ENCODE data around the gene GSDMA. TPM values are rescaled to one million over a fixed set of nuclear protein-coding genes. Genes with fewer than 3 reads are reported as not detected.

Gene GSDMA
- total RNA-seq, 1 experiment from 2014 or later = 0.55 TPM

GRCh38 chr17:39996162-39996561, 33.4 kb downstream of the GSDMA start:
- CTCF ChIA-PET = no interaction called here
- H2AFZ ChIP-seq = no peak overlapping the region
- H3K4me3 ChIP-seq = no peak overlapping the region
- H3K9me2 ChIP-seq (ENCODE audit: insufficient read depth) = no peaks in the 10 kb centered on the region
- peaks cover 8% of the 10 kb centered on the region; the same call in 1 of the 2 replicates for H3K36me3 ChIP-seq (ENCODE audit: low read depth)
- H3F3A ChIP-seq (ENCODE audit: insufficient read depth, low read depth) = no peaks in the 10 kb centered on the region; the same call in none of the 2 replicates
- no peaks in the 10 kb centered on the region for H3K9me3 ChIP-seq (ENCODE audit: insufficient read depth, low read depth)
- H3K79me2 ChIP-seq (ENCODE audit: low read depth) = no peaks in the 10 kb centered on the region
- H3K27ac ChIP-seq = no peak overlapping the region
- POLR2A ChIA-PET (ENCODE audit: unreplicated experiment) = interaction anchor here (0.5 kb wide), 1 partner anchor 368 kb away, joined by 4 read pairs; no protein-coding TSS in a partner anchor
- intact Hi-C loops (cut with micrococcal nuclease; ENCODE audit: unreplicated experiment) = no loop called here
- TF ChIP-seq EZH2 (IDR thresholded peaks at IDR 0.05; ENCODE audit: low read depth) (no peak), CTCF (conservative IDR thresholded peaks at IDR 0.05) (no peak)
- no peak overlapping the region for H3K4me2 ChIP-seq
- no peaks in the 10 kb centered on the region for H3K27me3 ChIP-seq (ENCODE audit: insufficient read depth, low read depth)
- DNase-seq = no peak
- BruUV-seq (replicated peaks) = no TSS peak
- H4K20me1 ChIP-seq (ENCODE audit: insufficient read depth) = peaks cover 4% of the 10 kb centered on the region
- H3K4me1 ChIP-seq (replicated peaks; ENCODE audit: insufficient read depth) = no peaks in the 10 kb centered on the region

GRCh38 chr17:39996800-39997199, 34.0 kb downstream of the GSDMA start:
- H4K20me1 ChIP-seq (ENCODE audit: insufficient read depth) = no peaks in the 10 kb centered on the region; the same call in 1 of the 2 replicates
- CTCF ChIA-PET = no interaction called here
- no peaks in the 10 kb centered on the region; the same call in none of the 2 replicates for H3F3A ChIP-seq (ENCODE audit: insufficient read depth, low read depth)
- H3K36me3 ChIP-seq (ENCODE audit: low read depth) = peaks cover 8% of the 10 kb centered on the region; the same call in 1 of the 2 replicates
- H3K4me3 ChIP-seq = no peak overlapping the region
- DNase-seq = no peak
- H3K4me2 ChIP-seq = no peak overlapping the region
- no peaks in the 10 kb centered on the region for H3K27me3 ChIP-seq (ENCODE audit: insufficient read depth, low read depth)
- H3K9me3 ChIP-seq (ENCODE audit: insufficient read depth, low read depth) = no peaks in the 10 kb centered on the region
- intact Hi-C loops (cut with micrococcal nuclease; ENCODE audit: unreplicated experiment) = no loop called here
- BruUV-seq (replicated peaks) = no TSS peak
- no peak overlapping the region for H3K27ac ChIP-seq
- POLR2A ChIA-PET (ENCODE audit: unreplicated experiment) = no interaction called here
- H3K79me2 ChIP-seq (ENCODE audit: low read depth) = no peaks in the 10 kb centered on the region
- no peaks in the 10 kb centered on the region for H3K9me2 ChIP-seq (ENCODE audit: insufficient read depth)
- H2AFZ ChIP-seq = no peak overlapping the region
- TF ChIP-seq EZH2 (IDR thresholded peaks at IDR 0.05; ENCODE audit: low read depth) (no peak), CTCF (conservative IDR thresholded peaks at IDR 0.05) (no peak)
- no peaks in the 10 kb centered on the region for H3K4me1 ChIP-seq (replicated peaks; ENCODE audit: insufficient read depth)

GRCh38 chr17:39997543-39997942, 34.7 kb downstream of the GSDMA start:
- intact Hi-C loops (cut with micrococcal nuclease; ENCODE audit: unreplicated experiment) = no loop called here
- CTCF ChIA-PET = no interaction called here
- Histone ChIP-seq H3K36me3 (ENCODE audit: low read depth) (peaks cover 6% of the 10 kb centered on the region; the same call in 1 of the 2 replicates), H3K9me2 (ENCODE audit: insufficient read depth) (no peaks in the 10 kb centered on the region), H3K27ac (no peak overlapping the region), H3K79me2 (ENCODE audit: low read depth) (no peaks in the 10 kb centered on the region), H3F3A (ENCODE audit: insufficient read depth, low read depth) (no peaks in the 10 kb centered on the region; the same call in none of the 2 replicates), H3K4me2 (no peak overlapping the region), H3K4me1 (replicated peaks; ENCODE audit: insufficient read depth) (no peaks in the 10 kb centered on the region), H3K4me3 (no peak overlapping the region), H3K27me3 (ENCODE audit: insufficient read depth, low read depth) (no peaks in the 10 kb centered on the region), H3K9me3 (ENCODE audit: insufficient read depth, low read depth) (no peaks in the 10 kb centered on the region), H4K20me1 (ENCODE audit: insufficient read depth) (no peaks in the 10 kb centered on the region), H2AFZ (no peak overlapping the region)
- POLR2A ChIA-PET (ENCODE audit: unreplicated experiment) = no interaction called here
- no TSS peak for BruUV-seq (replicated peaks)
- DNase-seq = no peak
- no peak for TF ChIP-seq CTCF (conservative IDR thresholded peaks at IDR 0.05)
- TF ChIP-seq EZH2 (IDR thresholded peaks at IDR 0.05; ENCODE audit: low read depth) = no peak

All from PC-9 (cell line).